Measurements from ENCODE around the gene POLR1E.

Gene POLR1E

DNA sequence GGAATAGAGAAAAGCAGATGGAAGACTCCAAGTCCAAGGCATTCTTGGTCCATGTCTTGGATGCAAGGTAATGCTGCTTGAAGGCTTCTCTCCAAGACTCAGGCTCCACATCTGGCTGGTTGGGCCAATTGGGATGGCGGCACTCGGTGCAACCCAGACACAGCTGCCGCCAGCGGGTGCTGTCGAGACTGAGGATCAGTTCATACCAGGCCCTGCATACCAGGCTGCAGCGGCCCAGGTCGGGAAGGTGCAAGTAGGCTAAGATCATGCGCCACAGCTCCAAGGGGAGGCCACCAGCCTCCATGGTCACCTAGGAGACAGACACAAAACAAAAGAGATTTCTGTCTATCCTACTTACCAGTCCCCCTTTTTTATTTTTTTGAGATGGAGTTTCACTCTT, 55.7 kb downstream of the POLR1E start:
- DNase-seq, result no peak

GRCh38 chr9:37542488-37542887, 56.7 kb downstream of the POLR1E start:
- no peak for DNase-seq

- no peak for DNase-seq
These were observed 57.1 kb downstream of the POLR1E start for GRCh38 chr9:37542895-37543294.

GRCh38 chr9:37543468-37543867, 57.7 kb downstream of the POLR1E start:
- DNase-seq, result no peak

GRCh38 chr9:37547328-37547878, 61.7 kb downstream of the POLR1E start:
- no peak for DNase-seq

DNA sequence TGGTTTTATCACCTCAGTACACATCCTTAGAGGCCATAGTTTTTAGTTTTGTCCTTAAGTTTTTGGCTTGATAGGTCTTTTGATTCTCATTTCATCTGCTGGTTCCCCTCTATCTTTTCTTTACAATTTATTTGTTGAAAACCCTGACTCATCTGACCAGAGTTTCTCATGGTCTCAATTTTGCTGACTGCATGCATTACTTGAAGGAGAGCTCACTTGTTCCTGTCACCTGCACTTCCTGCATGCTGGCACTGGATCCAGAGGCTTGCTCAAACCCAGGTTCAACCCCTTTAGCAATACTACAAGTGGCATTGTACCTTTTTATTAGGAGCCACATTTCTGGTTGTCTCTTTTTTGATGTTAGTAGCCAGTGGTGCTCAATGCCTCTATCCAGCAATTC, 63.8 kb downstream of the POLR1E start:
- no peak for DNase-seq

- no peak for DNase-seq
These were observed 65.0 kb downstream of the POLR1E start for GRCh38 chr9:37550781-37551180.

DNA sequence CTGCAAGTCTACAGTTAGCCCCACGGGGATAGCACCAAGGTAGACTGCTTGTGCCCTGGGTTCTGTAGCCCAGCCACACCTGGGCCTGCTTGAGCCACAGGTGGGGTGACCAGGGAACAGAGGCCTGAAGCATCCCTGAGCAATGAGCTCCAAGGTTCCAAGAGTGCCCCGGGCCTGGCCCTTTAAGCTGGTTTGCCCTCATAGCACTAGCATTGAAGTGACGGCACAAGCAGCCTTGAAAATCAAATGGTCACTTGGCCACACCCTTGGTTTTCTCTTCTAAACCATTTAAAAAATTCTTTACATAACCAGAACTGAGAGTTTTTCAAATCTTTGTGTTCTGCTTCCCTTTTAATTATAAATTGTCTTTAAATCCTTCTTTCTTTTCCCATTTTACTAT, 65.7 kb downstream of the POLR1E start:
- no peak for DNase-seq

GRCh38 chr9:37551888-37552287, 66.1 kb downstream of the POLR1E start:
- DNase-seq, result no peak

Measured in activated CD8-positive, alpha-beta memory T cell treated with anti-CD3 and anti-CD28 coated beads, Interleukin-2, amount 50 U/mL, for 4 hours (primary cell).